Hepatocyte (in vitro differentiated cells): ENCODE results near the gene PRCC. TPM values are rescaled to one million over a fixed set of nuclear protein-coding genes. Genes with fewer than 3 reads are reported as not detected.
"Not testable (repeated sequence)": the region's sequence is repeated elsewhere in the genome, so short reads cannot be mapped to it uniquely, and the experiment has no call there.

Experiments used
- DNase-seq: peaks from one replicate; pipeline ENCODE4 v3.0.0-alpha.2; 2016; ENCODE audit warnings: low spot score
- H2AFZ ChIP-seq: fragments of 200-600 bp; sonication (generic); 2 replicates; pipeline ENCODE4 v1.6.0; 2016; ENCODE audit warnings: antibody characterized with exemption, mild to moderate bottlenecking
- H3K27ac ChIP-seq: fragments of 200-600 bp; sonication (generic); 2 replicates; pipeline ENCODE4 v1.5.1; 2016; ENCODE audit warnings: mild to moderate bottlenecking
- H3K27me3 ChIP-seq: fragments of 200-600 bp; sonication (generic); 2 replicates; pipeline ENCODE4 v1.6.1; 2016
- H3K36me3 ChIP-seq: fragments of 200-600 bp; sonication (generic); replicated peaks from 2 replicates; pipeline ENCODE4 v1.5.1; 2016; ENCODE audit warnings: low read depth; ENCODE audit not compliant: insufficient read depth
- H3K4me1 ChIP-seq: fragments of 200-600 bp; sonication (generic); 2 replicates; pipeline ENCODE4 v1.5.1; 2016; ENCODE audit warnings: mild to moderate bottlenecking, moderate library complexity; ENCODE audit not compliant: insufficient read depth
- H3K4me2 ChIP-seq: fragments of 200-600 bp; sonication (generic); 2 replicates; pipeline ENCODE4 v1.6.0; 2016
- H3K4me3 ChIP-seq: fragments of 200-600 bp; sonication (generic); 2 replicates; pipeline ENCODE4 v1.5.1; 2016; ENCODE audit warnings: mild to moderate bottlenecking
- H3K79me2 ChIP-seq: fragments of 200-600 bp; sonication (generic); 2 replicates; pipeline ENCODE4 v1.6.0; 2017; ENCODE audit warnings: mild to moderate bottlenecking
- H3K9me2 ChIP-seq: fragments of 200-600 bp; sonication (generic); replicated peaks from 2 replicates; pipeline ENCODE4 v1.6.0; 2017; ENCODE audit warnings: mild to moderate bottlenecking; ENCODE audit not compliant: insufficient read depth
- H3K9me3 ChIP-seq: fragments of 200-600 bp; sonication (generic); 2 replicates; pipeline ENCODE4 v1.5.1; 2016; ENCODE audit warnings: low read depth, mild to moderate bottlenecking
- H4K20me1 ChIP-seq: fragments of 200-600 bp; sonication (generic); 2 replicates; pipeline ENCODE4 v1.6.0; 2016; ENCODE audit warnings: mild to moderate bottlenecking; ENCODE audit not compliant: insufficient read depth, poor library complexity, severe bottlenecking
- EZH2 ChIP-seq: fragments of 200-600 bp; sonication (generic); IDR thresholded peaks from 2 replicates; pipeline ENCODE4 v1.6.1; 2016; ENCODE audit warnings: antibody characterized with exemption, mild to moderate bottlenecking, borderline replicate concordance
- EZH2phosphoT487 ChIP-seq: fragments of 200-600 bp; sonication (generic); IDR thresholded peaks from one replicate; pipeline ENCODE4 v1.6.1; 2018; ENCODE audit warnings: antibody characterized with exemption, mild to moderate bottlenecking, low read depth, moderate library complexity; ENCODE audit not compliant: unreplicated experiment, severe bottlenecking
- WGBS: methylation state at CpG from one replicate; pipeline ENCODE4 v1.1.6; 2016; ENCODE audit warnings: low lambda C conversion rate; ENCODE audit errors: missing lambda C conversion rate; 5-methylcytosine and 5-hydroxymethylcytosine counted together
- polyA plus RNA-seq: library from polyadenylated mRNA; unstranded; fragments of >200 nt; fragmentation: Nextera tagmentation; extraction: Ambion mirVana; gene quantifications from 2 replicates; pipeline ENCODE4 v1.2.1, GENCODE V29; 2016
- total RNA-seq: library from RNA; depleted of rRNA; stranded (reverse); fragments of >200 nt; gene quantifications from 2 replicates; pipeline ENCODE4 v1.2.3, GENCODE V29; 2014
- TF ChIP-seq, protein P1 (sequence below): fragments of 200-600 bp; sonication (generic); IDR thresholded peaks from 2 replicates; pipeline ENCODE4 v1.5.1; 2016; ENCODE audit warnings: antibody characterized with exemption, mild to moderate bottlenecking; ENCODE audit not compliant: poor library complexity

Gene PRCC
- total and polyA plus RNA-seq, 2 experiments from 2014 or later, result 35.9 to 108 TPM

DNA sequence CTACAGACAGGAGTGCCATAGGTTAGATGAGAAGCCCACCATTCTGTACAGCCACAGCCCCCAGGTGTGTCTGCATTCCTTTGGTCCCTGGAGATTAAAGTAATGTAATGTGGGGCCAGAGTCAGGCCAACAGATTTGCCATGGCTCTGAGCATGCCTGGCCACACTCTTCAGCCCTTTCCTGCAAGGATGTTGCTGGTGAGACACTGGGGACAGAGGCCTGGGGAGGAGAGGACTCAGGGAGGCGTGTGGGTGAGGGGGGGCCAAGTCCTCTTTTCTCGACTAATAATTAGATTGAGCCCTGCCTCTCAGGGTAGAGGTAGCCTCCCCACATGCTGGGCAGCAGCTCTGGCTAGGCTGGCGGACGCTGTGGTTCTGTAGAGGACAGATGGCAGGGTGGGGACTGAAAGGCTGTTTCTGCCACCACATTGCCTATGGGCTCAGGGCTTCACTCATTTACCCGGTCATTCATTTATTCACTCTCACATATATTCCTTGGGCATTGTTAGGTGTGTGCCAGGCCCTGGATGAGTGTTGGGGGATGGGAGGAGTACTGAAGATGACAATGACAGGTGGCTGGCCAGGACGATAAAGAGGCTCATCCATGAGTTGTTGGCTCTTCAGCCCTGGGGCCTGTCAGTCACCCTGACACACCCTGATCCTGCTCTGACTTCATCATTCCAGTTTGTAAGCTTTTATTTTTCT, 7.1 kb upstream of the PRCC start:
- Histone ChIP-seq H2AFZ (no peak overlapping the region), H3K4me2 (no peak overlapping the region), H3K4me1 (no peaks in the 10 kb centered on the region), H3K9me2 (no peaks in the 10 kb centered on the region), H3K9me3 (no peaks in the 10 kb centered on the region), H3K4me3 (no peak overlapping the region), H3K27ac (no peak overlapping the region), H3K36me3 (no peaks in the 10 kb centered on the region), H3K27me3 (no peaks in the 10 kb centered on the region), H4K20me1 (no peaks in the 10 kb centered on the region), H3K79me2 (peaks cover 5% of the 10 kb centered on the region)
- 61% methylated on average over 6 of the region's 6 CpGs for WGBS
- TF ChIP-seq EZH2, result no peak
- TF ChIP-seq EZH2phosphoT487, result no peak
- TF ChIP-seq, protein P1, sequence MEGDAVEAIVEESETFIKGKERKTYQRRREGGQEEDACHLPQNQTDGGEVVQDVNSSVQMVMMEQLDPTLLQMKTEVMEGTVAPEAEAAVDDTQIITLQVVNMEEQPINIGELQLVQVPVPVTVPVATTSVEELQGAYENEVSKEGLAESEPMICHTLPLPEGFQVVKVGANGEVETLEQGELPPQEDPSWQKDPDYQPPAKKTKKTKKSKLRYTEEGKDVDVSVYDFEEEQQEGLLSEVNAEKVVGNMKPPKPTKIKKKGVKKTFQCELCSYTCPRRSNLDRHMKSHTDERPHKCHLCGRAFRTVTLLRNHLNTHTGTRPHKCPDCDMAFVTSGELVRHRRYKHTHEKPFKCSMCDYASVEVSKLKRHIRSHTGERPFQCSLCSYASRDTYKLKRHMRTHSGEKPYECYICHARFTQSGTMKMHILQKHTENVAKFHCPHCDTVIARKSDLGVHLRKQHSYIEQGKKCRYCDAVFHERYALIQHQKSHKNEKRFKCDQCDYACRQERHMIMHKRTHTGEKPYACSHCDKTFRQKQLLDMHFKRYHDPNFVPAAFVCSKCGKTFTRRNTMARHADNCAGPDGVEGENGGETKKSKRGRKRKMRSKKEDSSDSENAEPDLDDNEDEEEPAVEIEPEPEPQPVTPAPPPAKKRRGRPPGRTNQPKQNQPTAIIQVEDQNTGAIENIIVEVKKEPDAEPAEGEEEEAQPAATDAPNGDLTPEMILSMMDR, result no peak
- DNase-seq, result no peak

DNA sequence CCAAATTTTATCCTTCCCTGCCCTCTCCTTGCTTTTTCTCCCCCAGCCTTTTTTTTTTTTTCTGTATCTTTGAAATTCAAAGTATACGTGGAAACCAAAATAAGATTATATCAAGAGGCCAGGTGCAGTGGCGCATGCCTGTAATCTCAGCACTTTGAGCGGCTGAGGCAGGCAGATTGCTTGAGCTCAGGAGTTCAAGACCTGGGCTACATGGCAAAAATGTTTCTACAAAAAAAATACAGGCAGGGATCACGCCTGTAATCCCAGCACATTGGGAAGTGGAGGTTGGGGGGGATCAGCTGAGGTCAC, 6.6 kb upstream of the PRCC start:
- peaks cover 1% of the 10 kb centered on the region for H3K4me1 ChIP-seq
- no peak for DNase-seq
- no peak overlapping the region for H3K4me3 ChIP-seq
- WGBS, result 93% methylated on average over 4 of the region's 4 CpGs
- H2AFZ ChIP-seq, result no peak overlapping the region
- H3K9me3 ChIP-seq, result no peaks in the 10 kb centered on the region
- TF ChIP-seq, protein P1, result no peak
- no peak for TF ChIP-seq EZH2phosphoT487
- no peak for TF ChIP-seq EZH2
- no peaks in the 10 kb centered on the region for H3K36me3 ChIP-seq
- no peaks in the 10 kb centered on the region for H3K27me3 ChIP-seq
- peaks cover 7% of the 10 kb centered on the region for H3K79me2 ChIP-seq
- no peaks in the 10 kb centered on the region for H3K9me2 ChIP-seq
- H4K20me1 ChIP-seq, result no peaks in the 10 kb centered on the region
- H3K27ac ChIP-seq, result no peak overlapping the region
- no peak overlapping the region for H3K4me2 ChIP-seq

DNA sequence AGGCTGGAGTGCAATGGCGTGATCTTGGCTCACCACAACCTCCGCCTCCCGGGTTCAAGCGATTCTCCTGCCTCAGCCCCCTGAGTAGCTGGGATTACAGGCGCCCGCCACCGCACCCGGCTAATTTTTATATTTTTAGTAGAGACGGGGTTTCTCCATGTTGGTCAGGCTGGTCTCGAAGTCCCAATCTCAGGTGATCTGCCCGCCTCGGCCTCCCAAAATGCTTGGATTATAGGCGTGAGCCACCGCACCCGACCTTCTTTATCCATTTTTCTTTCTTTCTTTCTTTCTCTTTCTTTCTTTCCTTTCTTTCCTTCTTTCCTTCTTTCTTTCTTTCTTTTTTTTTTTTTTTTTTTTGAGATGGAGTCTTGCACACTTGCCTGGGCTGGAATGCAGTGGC, 2.2 kb upstream of the PRCC start:
- not testable (repeated sequence) for DNase-seq, H3K9me3 ChIP-seq, H3K27ac ChIP-seq, H4K20me1 ChIP-seq, H2AFZ ChIP-seq, H3K4me2 ChIP-seq, H3K4me3 ChIP-seq, H3K27me3 ChIP-seq, H3K9me2 ChIP-seq, H3K36me3 ChIP-seq
- peaks cover 11% of the 10 kb centered on the region for H3K4me1 ChIP-seq
- WGBS, result 95% methylated on average over 15 of the region's 15 CpGs
- peaks cover 34% of the 10 kb centered on the region for H3K79me2 ChIP-seq

DNA sequence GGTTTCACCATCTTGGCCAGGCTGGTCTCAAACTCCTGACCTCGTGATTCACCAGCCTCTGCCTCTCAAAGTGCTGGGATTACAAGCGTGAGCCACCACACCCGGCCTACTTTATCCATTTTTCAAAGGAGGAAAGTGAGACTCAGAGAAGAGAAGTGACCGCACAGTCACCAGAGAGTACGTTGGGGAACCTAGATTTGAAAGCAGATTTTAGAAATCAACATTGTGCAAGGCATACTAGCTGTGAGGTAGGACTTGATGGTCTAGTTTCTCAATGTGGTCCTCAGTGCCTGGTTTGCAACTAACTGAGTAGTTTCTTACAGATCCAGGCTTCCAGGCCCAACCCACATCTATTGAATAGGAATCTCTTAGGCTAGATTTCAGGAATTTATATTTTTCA, 1.7 kb upstream of the PRCC start:
- H3K27ac ChIP-seq, result peak overlapping the region; percentile 82
- TF ChIP-seq EZH2, result no peak
- TF ChIP-seq, protein P1, result no peak
- TF ChIP-seq EZH2phosphoT487, result no peak
- H3K9me2 ChIP-seq, result no peaks in the 10 kb centered on the region
- no peaks in the 10 kb centered on the region for H3K9me3 ChIP-seq
- no peaks in the 10 kb centered on the region for H3K27me3 ChIP-seq
- peaks cover 11% of the 10 kb centered on the region for H4K20me1 ChIP-seq
- WGBS, result 96% methylated on average over 5 of the region's 5 CpGs
- no peak for DNase-seq
- peaks cover 39% of the 10 kb centered on the region for H3K79me2 ChIP-seq
- H3K4me2 ChIP-seq, result peak overlapping the region; percentile 74
- peaks cover 17% of the 10 kb centered on the region for H3K4me1 ChIP-seq
- no peak overlapping the region for H3K4me3 ChIP-seq
- H3K36me3 ChIP-seq, result no peaks in the 10 kb centered on the region
- H2AFZ ChIP-seq, result peak overlapping the region; percentile 46
